BE2C (cell line): ENCODE results near the gene ADAMTS8.

Experiments used
- DNase-seq: peaks from one replicate; pipeline ENCODE4 v3.0.0-alpha.2; 2020
- H3K27me3 ChIP-seq: fragments of 250-450 bp; sonication (Bioruptor Pico); 2 replicates; pipeline ENCODE4 v1.5.1; 2020; ENCODE audit warnings: mild to moderate bottlenecking
- H3K36me3 ChIP-seq: fragments of 250-450 bp; sonication (Bioruptor Pico); 2 replicates; pipeline ENCODE4 v1.5.1; 2020; ENCODE audit warnings: mild to moderate bottlenecking
- H3K4me1 ChIP-seq: fragments of 250-450 bp; sonication (Bioruptor Pico); 2 replicates; pipeline ENCODE4 v1.5.1; 2020
- H3K4me3 ChIP-seq: 2 replicates; pipeline ENCODE4 v1.5.1; 2011; ENCODE audit warnings: low read depth, low read length
- H3K9me3 ChIP-seq: fragments of 250-450 bp; sonication (Bioruptor Pico); 2 replicates; pipeline ENCODE4 v1.5.1; 2020
- TF ChIP-seq, protein P1 (sequence below): IDR thresholded peaks from 2 replicates; pipeline ENCODE4 v1.5.1; 2012; ENCODE audit warnings: mild to moderate bottlenecking, low read depth, low read length

ADAMTS8 gene

DNA sequence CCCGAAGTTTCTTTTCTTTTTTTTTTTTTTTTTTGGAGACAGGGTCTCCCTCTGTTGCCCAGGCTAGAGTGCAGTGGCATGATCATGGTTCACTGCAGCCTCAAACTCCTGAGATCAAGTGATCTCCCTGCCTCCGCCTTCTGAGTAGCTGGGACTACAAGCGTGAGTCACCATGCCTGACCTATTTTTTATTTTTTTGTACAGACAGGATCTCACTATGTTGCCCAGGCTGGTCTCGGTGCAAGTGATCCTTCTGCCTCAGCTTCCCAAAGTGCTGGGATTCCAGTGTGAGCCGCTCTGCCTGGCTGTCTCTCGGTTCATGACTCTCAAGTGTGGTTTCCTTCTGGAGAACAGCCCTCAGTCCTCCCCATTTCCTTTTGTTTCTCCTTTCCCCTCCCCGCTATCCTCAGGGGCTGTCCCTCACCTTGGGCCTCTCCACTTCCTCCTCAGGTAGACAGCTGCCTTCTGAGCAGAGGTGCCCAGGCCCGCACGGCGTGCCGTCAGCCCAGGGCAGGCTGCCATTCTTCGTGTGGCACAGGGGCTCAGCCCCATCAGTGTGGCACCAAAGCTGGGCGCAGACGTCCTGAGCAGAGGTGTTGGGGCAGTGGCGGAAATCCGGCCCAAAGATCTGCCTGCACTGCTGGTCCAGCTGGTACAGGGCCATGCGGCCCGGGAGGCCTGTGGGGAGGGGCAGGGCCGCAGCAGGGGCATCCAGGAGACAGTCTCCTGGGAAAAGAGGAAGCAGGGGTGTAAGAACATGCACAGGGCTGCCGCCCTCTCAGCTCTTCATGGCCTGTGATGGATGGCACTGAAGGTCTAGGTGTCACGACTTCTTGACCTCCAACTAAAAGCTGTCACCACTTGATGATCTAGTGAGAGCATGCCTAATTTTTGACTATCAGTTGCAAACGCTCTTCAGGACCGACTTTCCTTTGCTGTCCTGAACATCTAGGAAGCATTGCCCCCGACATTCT is 14.0 kb downstream of the ADAMTS8 start:
- Histone ChIP-seq H3K27me3 (peaks cover 42% of the 10 kb centered on the region), H3K36me3 (no peaks in the 10 kb centered on the region), H3K4me3 (no peak overlapping the region), H3K4me1 (no peaks in the 10 kb centered on the region), H3K9me3 (no peaks in the 10 kb centered on the region)
- TF ChIP-seq, protein P1, sequence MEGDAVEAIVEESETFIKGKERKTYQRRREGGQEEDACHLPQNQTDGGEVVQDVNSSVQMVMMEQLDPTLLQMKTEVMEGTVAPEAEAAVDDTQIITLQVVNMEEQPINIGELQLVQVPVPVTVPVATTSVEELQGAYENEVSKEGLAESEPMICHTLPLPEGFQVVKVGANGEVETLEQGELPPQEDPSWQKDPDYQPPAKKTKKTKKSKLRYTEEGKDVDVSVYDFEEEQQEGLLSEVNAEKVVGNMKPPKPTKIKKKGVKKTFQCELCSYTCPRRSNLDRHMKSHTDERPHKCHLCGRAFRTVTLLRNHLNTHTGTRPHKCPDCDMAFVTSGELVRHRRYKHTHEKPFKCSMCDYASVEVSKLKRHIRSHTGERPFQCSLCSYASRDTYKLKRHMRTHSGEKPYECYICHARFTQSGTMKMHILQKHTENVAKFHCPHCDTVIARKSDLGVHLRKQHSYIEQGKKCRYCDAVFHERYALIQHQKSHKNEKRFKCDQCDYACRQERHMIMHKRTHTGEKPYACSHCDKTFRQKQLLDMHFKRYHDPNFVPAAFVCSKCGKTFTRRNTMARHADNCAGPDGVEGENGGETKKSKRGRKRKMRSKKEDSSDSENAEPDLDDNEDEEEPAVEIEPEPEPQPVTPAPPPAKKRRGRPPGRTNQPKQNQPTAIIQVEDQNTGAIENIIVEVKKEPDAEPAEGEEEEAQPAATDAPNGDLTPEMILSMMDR = no peak
- DNase-seq = no peak

DNA sequence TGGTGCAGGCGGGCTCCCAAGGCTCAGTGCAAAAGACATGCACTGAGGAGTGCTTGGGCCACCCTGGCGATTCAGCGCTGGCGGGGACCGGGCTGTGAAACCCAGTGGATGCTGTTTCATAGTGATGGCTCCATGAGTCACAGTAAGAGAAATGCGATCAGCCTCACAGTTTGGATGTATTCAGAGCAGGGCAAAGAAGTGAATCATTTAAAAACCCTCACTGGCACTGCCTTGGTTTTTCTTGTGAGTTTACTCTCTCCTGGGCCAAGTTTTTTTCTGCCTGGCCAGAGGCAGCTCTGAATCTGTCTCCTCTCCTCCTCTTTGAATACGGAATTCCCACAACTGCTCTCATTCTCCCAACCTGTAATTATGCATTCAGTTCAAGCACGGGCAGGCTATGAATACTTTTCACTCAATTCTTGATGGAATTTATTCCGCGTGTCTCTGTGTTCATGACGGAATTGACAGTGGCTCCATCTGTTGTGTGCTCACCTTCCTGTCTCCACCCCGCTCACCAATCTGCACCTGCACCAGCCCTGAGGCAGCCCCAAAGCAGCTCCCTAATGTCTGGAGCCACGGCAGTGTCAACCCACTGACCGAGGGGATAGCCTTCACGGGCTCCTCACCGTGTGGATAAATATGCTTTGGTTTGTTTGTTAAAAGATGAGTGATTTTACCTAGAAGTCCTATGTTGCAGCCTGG is 14.9 kb downstream of the ADAMTS8 start:
- Histone ChIP-seq H3K4me1 (no peaks in the 10 kb centered on the region), H3K9me3 (no peaks in the 10 kb centered on the region), H3K4me3 (no peak overlapping the region), H3K36me3 (no peaks in the 10 kb centered on the region), H3K27me3 (peaks cover 39% of the 10 kb centered on the region)
- TF ChIP-seq, protein P1 = no peak
- DNase-seq = no peak

DNA sequence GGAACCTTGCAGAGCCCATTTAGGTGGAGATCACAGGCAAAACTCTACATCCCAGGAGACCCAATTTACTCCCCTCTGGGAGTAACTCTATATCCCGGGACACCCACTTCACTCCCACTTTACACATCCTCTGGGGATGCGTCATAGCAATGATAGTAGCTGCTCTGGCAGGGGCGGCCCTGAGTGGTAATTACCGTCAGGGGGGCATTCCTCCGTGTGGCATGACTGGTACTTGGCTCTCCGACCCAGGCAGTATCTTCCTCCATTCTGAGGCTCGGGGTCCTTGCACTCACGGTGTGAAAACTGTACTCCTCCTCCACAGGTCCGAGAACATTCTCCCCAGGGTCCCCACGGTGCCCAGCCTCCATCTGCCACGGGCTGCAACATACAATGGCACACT is 17.2 kb downstream of the ADAMTS8 start:
- H3K9me3 ChIP-seq = no peaks in the 10 kb centered on the region
- peaks cover 29% of the 10 kb centered on the region for H3K27me3 ChIP-seq
- H3K36me3 ChIP-seq = no peaks in the 10 kb centered on the region
- TF ChIP-seq, protein P1 = no peak
- H3K4me1 ChIP-seq = no peaks in the 10 kb centered on the region
- H3K4me3 ChIP-seq = no peak overlapping the region
- DNase-seq = no peak

DNA sequence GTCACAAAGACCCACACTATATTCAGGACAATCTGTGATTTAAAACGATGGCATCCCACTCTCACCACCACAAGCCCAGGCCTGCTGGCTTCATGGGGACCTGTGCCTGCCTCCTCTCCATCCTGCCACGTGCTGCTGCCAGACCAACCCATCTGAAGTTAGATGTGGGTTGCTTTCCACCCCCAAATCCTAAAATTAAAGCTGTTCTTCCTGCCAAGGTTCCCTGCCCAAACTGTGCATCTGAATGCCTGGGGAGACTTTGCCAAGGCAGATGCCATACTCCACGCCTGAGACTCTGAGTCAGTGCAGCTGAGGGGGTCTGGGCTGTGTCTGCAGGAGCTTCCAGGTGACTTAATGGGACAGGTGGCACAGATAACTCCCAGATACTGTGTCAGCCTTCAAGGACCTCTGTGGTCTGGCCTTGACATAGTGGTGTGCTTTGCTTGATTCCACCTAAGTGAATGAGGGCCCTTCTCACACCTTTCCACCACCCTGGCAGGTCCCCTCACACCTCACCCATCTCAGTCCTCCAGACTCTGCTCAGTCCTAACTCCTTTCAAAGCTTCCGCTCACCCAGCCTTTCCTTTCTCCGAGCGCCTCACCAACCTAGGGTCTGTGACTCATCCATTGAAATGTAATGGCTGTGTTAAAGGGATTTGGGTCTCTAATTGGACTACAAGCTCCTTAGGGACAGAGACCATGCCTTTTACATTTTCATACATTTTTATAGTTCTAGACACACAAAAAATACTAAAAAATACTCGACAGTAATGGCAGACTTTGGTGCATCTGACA is 18.6 kb downstream of the ADAMTS8 start:
- Histone ChIP-seq H3K36me3 (no peaks in the 10 kb centered on the region), H3K4me1 (no peaks in the 10 kb centered on the region), H3K9me3 (no peaks in the 10 kb centered on the region), H3K4me3 (no peak overlapping the region), H3K27me3 (peaks cover 18% of the 10 kb centered on the region)
- TF ChIP-seq, protein P1 = no peak
- no peak for DNase-seq

DNA sequence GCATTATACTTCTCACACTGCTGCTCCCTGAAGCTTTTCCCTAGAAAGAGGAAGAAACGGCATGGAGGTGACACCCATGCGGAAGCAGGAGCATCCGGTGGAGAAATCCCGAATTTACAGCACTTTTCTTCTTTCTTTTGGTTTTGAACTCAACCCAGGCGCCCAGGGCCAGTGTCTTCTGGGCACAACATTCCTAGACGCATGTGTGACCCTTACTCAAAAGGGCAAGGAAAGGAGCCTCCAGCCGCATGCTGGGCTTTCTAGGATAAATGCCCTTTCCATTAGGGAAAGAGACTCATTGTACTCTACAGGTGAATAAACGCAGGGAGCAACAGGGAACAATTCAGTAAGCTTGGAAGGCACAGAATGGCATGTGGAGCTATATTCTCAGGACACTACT is 19.5 kb downstream of the ADAMTS8 start:
- TF ChIP-seq, protein P1 = no peak
- DNase-seq = no peak
- Histone ChIP-seq H3K4me1 (no peaks in the 10 kb centered on the region), H3K9me3 (no peaks in the 10 kb centered on the region), H3K36me3 (no peaks in the 10 kb centered on the region), H3K27me3 (peaks cover 12% of the 10 kb centered on the region; the same call in 1 of the 2 replicates), H3K4me3 (no peak overlapping the region)
